H1 (cell line): Measurements from ENCODE around the gene ZNF775. TPM values are rescaled to one million over a fixed set of nuclear protein-coding genes. Genes with fewer than 3 reads are reported as not detected.
A peak's percentile ranks its signal among the peaks of the same experiment; 100 is the strongest.

ENCODE experiments used
- ASH2L ChIP-seq: fragments of 200-600, 300-600 bp; sonication (generic); IDR thresholded peaks from one replicate; pipeline ENCODE4 v1.7.1; 2017; ENCODE audit warnings: low read length
- BCL11A ChIP-seq, 2 experiments: IDR thresholded peaks; one replicate each; pipeline ENCODE4 v1.6.1; 2011; ENCODE audit warnings: low read depth in 2 of 2, low read length in 2 of 2, mild to moderate bottlenecking in 2 of 2
- CHD2 ChIP-seq: IDR thresholded peaks from 2 replicates; pipeline ENCODE4 v1.6.1; 2012; ENCODE audit warnings: low read length, improper control_type of control experiment
- CREB1 ChIP-seq: IDR thresholded peaks from 2 replicates; pipeline ENCODE4 v1.6.1; 2012; ENCODE audit warnings: inconsistent platforms
- CTBP2 ChIP-seq: IDR thresholded peaks from 2 replicates; pipeline ENCODE4 v1.7.0; 2011; ENCODE audit warnings: borderline replicate concordance, mild to moderate bottlenecking, moderate library complexity, mixed read lengths, low read length; ENCODE audit not compliant: insufficient read depth, insufficient read length
- EP300 ChIP-seq, 2 experiments: IDR thresholded peaks; 1 replicate in 1 of 2; 2 replicates in 1 of 2; pipeline ENCODE4 v1.6.1; 2011 to 2012; ENCODE audit warnings: low read depth in 2 of 2, low read length in 2 of 2, mild to moderate bottlenecking in 2 of 2, borderline replicate concordance in 1 of 2, inconsistent platforms in 1 of 2, moderate library complexity in 1 of 2
- GABPA ChIP-seq: IDR thresholded peaks from 2 replicates; pipeline ENCODE4 v1.6.1; 2011; ENCODE audit warnings: mild to moderate bottlenecking, low read length, moderate library complexity, borderline replicate concordance; ENCODE audit not compliant: insufficient read depth
- GTF2F1 ChIP-seq: IDR thresholded peaks from 2 replicates; pipeline ENCODE4 v1.6.1; 2012; ENCODE audit warnings: low read depth, low read length, improper control_type of control experiment, borderline replicate concordance
- HDAC2 ChIP-seq, 2 experiments: fragments of 300-600 bp in 1 of 2; sonication (generic) in 1 of 2; IDR thresholded peaks; 2 replicates each; pipeline ENCODE4 v1.6.1; 2011 to 2012; ENCODE audit warnings: low read depth in 2 of 2, low read length in 2 of 2, mild to moderate bottlenecking in 2 of 2, moderate library complexity in 2 of 2, borderline replicate concordance in 1 of 2, inconsistent platforms in 1 of 2
- HDAC6 ChIP-seq: IDR thresholded peaks from one replicate; pipeline ENCODE4 v1.7.1; 2012; ENCODE audit warnings: low read depth, mild to moderate bottlenecking, inconsistent platforms, low read length, moderate library complexity
- JUND ChIP-seq: IDR thresholded peaks from 2 replicates; pipeline ENCODE4 v1.6.1; 2011; ENCODE audit warnings: mild to moderate bottlenecking, improper control_type of control experiment, low read length
- KDM5A ChIP-seq: fragments of 200-600 bp; IDR thresholded peaks from 2 replicates; pipeline ENCODE4 v1.7.1; 2012; ENCODE audit warnings: mild to moderate bottlenecking, low read length, inconsistent platforms, mixed read lengths
- PHF8 ChIP-seq: fragments of 200-600 bp; sonication (generic); conservative IDR thresholded peaks from 2 replicates; pipeline ENCODE4 v1.7.1; 2012; ENCODE audit warnings: low read depth, mild to moderate bottlenecking, inconsistent platforms, low read length, moderate library complexity
- POU5F1 ChIP-seq: IDR thresholded peaks from 2 replicates; pipeline ENCODE4 v1.6.1; 2011; ENCODE audit warnings: low read depth, mild to moderate bottlenecking, low read length, moderate library complexity
- RNF2 ChIP-seq: fragments of 200-900, 300-1000 bp; sonication (generic); IDR thresholded peaks from 2 replicates; pipeline ENCODE4 v1.7.1; 2016; ENCODE audit warnings: borderline replicate concordance, low read depth, mild to moderate bottlenecking, antibody characterized with exemption, low read length; ENCODE audit not compliant: poor library complexity, severe bottlenecking; ENCODE audit errors: missing control alignments
- RXRA ChIP-seq: IDR thresholded peaks from 2 replicates; pipeline ENCODE4 v1.6.1; 2011; ENCODE audit warnings: low read depth, mild to moderate bottlenecking, low read length, moderate library complexity; ENCODE audit not compliant: insufficient read depth
- SAP30 ChIP-seq: fragments of 300-600 bp; sonication (generic); IDR thresholded peaks from 2 replicates; pipeline ENCODE4 v1.7.1; 2012; ENCODE audit warnings: low read length, moderate library complexity, mild to moderate bottlenecking, inconsistent platforms; ENCODE audit not compliant: insufficient read depth, insufficient replicate concordance
- SIN3A ChIP-seq, 2 experiments: IDR thresholded peaks in 1 of 2; conservative IDR thresholded peaks in 1 of 2; 2 replicates each; pipeline ENCODE4 v1.6.1; 2011 to 2012; ENCODE audit warnings: low read length in 2 of 2, improper control_type of control experiment in 1 of 2, low read depth in 1 of 2, mild to moderate bottlenecking in 1 of 2
- SIRT6 ChIP-seq: IDR thresholded peaks from one replicate; pipeline ENCODE4 v1.7.1; 2012; ENCODE audit warnings: low read length, inconsistent platforms
- SP2 ChIP-seq: IDR thresholded peaks from 2 replicates; pipeline ENCODE4 v1.6.1; 2012; ENCODE audit warnings: mild to moderate bottlenecking, low read length, inconsistent platforms
- SP4 ChIP-seq: IDR thresholded peaks from 2 replicates; pipeline ENCODE4 v1.6.1; 2012; ENCODE audit warnings: low read length, inconsistent platforms
- SUZ12 ChIP-seq: fragments of 200-600 bp; sonication (generic); IDR thresholded peaks from 2 replicates; pipeline ENCODE4 v1.6.1; 2012; ENCODE audit warnings: mild to moderate bottlenecking, inconsistent platforms, low read length, moderate library complexity, mixed read lengths
- YY1 ChIP-seq: IDR thresholded peaks from 2 replicates; pipeline ENCODE4 v1.6.1; 2011; ENCODE audit warnings: low read depth, mild to moderate bottlenecking, low read length
- polyA plus RNA-seq, 7 experiments: library from polyadenylated mRNA; depleted of rRNA in 3 of 7; stranded (reverse) in 5 of 7; unstranded in 2 of 7; fragments of >200 nt in 5 of 7; fragments of 200-250 nt in 2 of 7; gene quantifications; 1 replicate in 5 of 7; 2 replicates in 1 of 7; 4 replicates in 1 of 7; pipeline versions ENCODE4 v1.2.1 to v1.2.3, GENCODE V29; 2011 to 2013; ENCODE audit warnings: missing spikeins in 2 of 7, mixed read lengths in 2 of 7
- total RNA-seq: library from RNA; stranded (reverse); fragmentation: NEBNext Ultra II Directional; extraction: Animal tissue kit (Norgen Biotek cat#: 25700); gene quantifications from 2 replicates; pipeline ENCODE4 v1.2.1, GENCODE V29; 2021

The ZNF775 gene
- total and polyA plus RNA-seq, 2 of the 8 experiments (the other 6 are each of a cell fraction or from before 2014, with no cell fraction given) = 13.6 to 21.5 TPM

GRCh38 chr7:150383710-150384397 lies 4.7 kb downstream of the ZNF775 start (continued):
- TF ChIP-seq SIN3A (conservative IDR thresholded peaks at IDR 0.05 in 1 of 2, IDR thresholded peaks at IDR 0.05 in 1 of 2; ENCODE audit: low read depth in 1 of 2, low read length in 2 of 2) (peak; percentile 26 to 78; a peak in 2 of 4 replicates), GABPA (no peak), KDM5A (no peak), EP300 (IDR thresholded peaks at IDR 0.05; ENCODE audit: borderline replicate concordance in 1 of 2, low read depth in 2 of 2, low read length in 2 of 2) (peak in 1 of 2 experiments; percentile 92; a peak in 1 of 3 replicates), SP4 (no peak), SUZ12 (no peak), YY1 (peak; percentile 65; the same call in 1 of the 2 replicates), JUND (no peak), POU5F1 (no peak), CTBP2 (peak; percentile 35), PHF8 (0 out of 2 replicates have a peak, but pooled peaks have one; percentile 14), RXRA (no peak), SP2 (no peak), CREB1 (no peak), HDAC6 (no peak), RNF2 (no peak), SAP30 (no peak), HDAC2 (IDR thresholded peaks at IDR 0.05; ENCODE audit: borderline replicate concordance in 1 of 2, low read depth in 2 of 2, low read length in 2 of 2) (peak in 1 of 2 experiments; percentile 84; a peak in 2 of 4 replicates), BCL11A (IDR thresholded peaks at IDR 0.05; ENCODE audit: low read depth in 2 of 2, low read length in 2 of 2) (no peak), ASH2L (peak; percentile 12), GTF2F1 (no peak), CHD2 (0 out of 2 replicates have a peak, but pooled peaks have one; percentile 14), SIRT6 (no peak)
